HG03135 (cell line): Measurements from ENCODE around the gene S1PR2.
"Not testable (repeated sequence)": the region's sequence is repeated elsewhere in the genome, so short reads cannot be mapped to it uniquely, and the experiment has no call there.

Experiments
- ATAC-seq: cut with Tn5 transposase; IDR thresholded peaks from one replicate; pipeline ENCODE4 v1.9.1; 2021; ENCODE audit warnings: mild to moderate bottlenecking, moderate library complexity; ENCODE audit not compliant: unreplicated experiment

S1PR2 gene

DNA sequence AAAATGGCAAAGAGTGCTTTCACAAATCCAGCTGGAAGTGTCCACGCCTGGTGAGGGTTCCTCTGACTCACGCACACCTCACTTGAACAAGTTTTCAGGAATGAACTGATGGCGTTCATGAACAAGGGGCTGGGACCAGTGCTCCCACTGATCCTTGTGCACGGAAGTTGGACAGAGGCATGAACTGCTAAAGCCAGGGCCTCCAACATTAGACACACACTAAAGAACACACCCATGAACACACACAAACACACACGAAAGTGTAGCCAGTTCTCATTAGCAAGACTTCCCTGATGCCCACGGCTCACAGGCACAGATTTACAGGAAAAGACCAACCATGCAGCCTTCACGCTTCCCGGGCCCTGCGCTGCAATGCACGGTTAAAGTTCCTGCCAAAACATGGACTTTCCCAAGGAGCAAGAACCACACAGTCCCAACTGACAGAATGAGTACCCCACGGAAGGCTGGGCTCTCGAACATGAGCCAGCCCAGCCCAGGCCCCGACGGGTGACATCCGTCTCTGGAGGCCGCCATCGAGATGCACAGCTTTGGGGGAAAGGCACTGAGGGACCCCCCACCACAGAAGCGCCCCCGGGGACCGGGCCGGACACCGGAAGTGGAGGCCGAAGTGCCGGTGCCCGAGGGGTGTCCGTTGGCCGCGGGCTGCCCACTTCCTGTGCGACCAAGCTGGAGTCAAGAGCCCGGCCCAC, 37.2 kb downstream of the S1PR2 start:
- peak; percentile 16 for ATAC-seq

DNA sequence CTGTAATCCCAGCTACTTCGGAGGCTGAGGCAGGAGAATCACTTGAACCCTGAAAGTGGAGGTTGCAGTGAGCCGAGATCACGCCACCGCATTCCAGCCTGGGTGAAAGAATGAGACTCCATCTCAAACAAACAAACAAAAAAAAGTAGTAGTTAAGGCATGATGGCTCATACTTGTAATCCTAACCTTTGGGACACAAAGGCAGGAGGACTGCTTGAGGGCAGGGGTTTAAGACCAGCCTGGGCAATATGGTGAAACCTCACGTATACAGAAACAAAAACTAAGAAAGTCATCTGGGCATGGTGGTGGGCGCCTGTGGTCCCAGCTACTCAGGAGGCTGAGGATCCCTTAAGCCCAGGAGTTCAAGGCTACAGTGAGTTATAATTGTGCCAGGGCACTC, 38.2 kb downstream of the S1PR2 start:
- ATAC-seq: no peak

DNA sequence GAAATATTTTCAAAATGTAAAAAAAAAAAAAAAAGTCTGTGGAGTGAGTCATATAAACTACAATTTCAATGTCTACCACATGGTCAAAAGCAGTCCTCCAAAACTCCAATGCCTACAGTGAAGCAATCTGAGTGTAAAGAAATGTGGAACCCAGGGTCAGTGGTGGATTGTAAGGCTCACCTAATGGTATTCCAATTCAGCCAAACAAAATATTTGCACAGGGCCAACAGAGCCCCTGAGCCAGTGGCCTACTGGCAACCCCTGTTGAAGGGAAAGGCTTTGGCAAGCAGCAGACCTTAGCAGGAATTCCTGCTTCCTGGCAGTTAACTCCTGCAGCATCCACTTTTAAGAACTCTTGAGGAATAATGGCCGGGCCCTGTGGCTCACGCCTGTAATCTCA, 39.8 kb downstream of the S1PR2 start:
- ATAC-seq: no peak

DNA sequence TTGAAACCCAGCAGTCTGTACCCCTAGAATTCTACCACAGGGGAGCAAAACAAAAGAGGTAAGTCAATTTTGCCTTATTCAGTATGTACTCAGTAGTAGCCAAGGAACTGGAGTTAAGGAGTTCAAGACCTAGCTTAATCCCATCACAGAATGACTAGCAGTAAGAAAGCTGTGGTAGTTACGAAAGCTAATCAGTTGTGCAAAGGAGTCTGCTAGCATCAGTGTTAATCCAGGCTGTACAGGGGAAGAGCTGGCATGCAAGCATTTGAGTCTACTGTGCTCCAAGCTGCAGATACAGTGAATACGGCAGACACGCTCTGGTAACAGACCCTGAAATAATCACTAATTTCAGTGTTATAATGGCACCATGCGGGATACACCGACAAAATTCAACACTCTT, 41.1 kb downstream of the S1PR2 start:
- no peak for ATAC-seq

DNA sequence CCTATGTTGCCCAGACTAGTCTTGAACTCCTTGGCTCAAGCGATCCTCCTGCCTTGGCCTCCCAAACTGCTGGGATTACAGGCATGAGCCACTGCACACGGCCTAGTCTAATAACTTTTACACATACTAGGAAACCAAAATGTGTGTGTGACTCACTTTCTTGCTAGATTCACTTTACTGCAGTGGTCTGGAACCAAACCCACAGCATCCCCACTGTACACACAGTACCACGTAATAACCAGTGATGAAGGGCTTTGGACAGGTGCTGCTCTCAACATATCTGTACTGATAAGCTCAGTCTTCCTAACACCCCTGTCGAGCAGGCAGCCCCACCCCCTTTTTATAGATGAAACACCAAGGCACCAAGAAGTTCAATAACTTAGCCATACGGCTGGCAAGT, 41.5 kb downstream of the S1PR2 start:
- no peak for ATAC-seq

DNA sequence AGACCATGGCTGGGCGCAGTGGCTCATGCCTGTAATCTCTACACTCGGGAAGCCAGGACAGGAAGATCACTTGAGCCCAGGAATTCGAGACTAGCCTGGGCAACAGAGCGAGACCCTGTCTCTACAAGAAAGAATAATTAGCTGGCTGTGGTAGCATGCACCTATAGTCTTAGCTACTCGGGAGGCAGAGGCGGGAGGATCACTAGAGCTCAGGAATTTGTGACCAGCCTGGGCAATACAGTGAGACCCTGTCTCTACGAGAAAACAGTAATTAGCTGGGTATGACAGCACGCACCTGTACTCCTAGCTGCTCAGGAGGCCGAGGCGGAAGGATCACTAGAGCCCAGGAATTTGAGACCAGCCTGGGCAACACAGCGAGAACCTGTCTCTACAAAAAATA, 43.8 kb downstream of the S1PR2 start:
- no peak for ATAC-seq

DNA sequence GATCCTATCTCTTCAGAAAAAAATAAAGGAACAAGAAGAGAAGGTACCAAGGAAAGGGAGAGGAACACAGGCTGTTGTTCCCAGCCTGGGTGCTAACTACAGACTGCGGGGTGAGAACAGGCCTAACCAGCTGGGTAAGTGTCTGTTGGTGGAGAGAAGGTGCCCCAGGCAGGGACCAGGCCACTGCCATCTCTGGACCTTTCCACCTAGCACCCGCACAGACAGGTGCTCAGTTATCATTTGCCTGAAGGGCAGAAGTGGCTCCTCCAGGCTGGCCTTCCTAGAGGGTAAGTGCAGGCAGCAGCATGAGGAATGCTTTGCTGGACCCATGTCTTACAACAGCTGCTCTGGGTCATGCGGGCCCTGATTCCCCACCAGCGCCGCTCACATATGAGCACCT, 46.5 kb downstream of the S1PR2 start:
- ATAC-seq: no peak

DNA sequence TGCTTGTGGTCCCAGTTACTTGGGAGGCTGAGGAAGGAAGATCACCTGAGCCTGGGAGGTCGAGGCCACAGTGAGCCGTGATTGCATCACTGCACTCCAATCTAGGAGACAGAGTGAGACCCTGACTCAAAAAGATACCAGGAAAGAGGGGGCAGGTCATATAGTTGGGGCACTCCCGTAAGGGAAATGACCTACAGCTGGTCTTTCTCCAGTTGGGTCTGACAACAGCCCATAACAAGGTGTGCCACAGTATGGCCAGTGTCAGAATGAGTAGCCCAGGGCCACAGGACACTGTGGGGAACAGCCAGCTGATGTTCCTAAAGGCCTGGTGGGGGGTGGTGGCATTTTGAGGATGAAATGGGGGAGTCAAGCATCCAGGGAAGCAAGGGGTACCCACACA, 47.2 kb downstream of the S1PR2 start:
- no peak for ATAC-seq

DNA sequence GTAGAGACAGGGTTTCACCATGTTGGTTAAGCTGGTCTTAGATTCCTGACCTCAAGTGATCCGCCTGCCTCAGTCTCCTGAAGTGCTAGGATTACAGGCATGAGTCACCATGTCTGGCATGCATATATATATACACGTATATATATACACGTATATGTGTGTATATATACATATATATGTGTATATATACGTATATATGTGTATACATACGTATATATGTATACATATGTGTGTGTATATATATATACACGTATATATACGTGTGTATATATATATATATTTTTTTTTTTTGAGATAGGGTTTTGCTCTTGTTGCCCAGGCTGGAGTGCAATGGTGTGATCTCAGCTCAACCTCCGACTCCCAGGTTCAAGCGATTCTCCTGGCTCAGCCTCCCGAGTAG, 48.3 kb downstream of the S1PR2 start:
- ATAC-seq: no peak

DNA sequence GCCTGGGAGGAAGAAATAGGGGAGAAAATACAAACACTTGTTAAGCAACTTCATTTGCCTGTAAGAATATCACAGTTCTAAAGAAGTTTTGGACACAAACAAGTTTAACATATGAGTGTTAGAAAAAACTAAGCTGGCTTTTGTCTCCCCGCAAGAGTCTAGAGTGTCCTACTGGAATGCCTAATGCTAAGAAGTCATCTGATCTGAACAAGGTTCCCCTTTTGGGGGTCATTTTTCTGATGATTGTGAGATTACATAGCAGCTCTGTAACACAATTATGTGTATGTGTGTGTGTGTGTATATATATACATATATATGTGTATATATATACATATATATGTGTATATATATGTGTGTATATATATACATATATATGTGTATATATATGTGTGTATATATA, 49.1 kb downstream of the S1PR2 start:
- ATAC-seq: no peak

DNA sequence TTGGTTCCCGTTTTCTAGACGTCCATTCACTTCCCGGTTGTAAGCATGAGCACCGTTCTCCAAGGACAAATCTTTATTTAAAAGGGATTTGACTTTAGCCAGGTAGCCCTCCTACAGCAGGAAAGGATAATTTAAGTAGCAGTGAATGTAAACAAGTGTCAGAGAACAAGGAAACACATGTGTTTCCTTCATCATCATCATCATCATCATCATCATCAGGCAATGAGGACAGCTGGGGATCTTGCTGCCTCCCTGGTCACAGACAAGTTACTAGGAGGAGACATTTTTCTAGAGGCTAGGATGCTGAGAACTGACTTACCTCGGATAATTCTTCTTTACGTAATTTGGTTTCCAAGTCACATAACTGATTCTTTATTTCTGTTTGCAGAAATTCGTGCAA, 50.7 kb downstream of the S1PR2 start:
- ATAC-seq: no peak

DNA sequence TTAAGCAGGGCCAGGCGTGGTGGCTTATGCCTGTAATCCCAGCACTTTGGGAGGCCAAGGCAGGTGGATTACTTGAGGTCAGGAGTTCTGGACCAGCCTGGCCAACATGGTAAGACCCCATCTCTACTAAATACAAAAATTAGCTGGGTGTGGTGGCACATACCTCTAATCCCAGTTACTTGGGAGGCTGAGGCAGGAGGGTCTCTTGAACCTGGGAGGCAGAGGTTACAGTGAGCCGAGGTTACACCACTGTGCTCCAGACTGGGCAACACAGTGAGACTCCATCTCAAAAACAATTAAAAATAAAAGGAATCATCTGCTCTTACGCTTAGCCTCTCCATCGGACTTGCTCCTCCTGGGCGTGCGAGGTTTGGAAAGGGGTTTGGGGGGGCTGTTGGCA, 51.1 kb downstream of the S1PR2 start:
- ATAC-seq: not testable (repeated sequence)

DNA sequence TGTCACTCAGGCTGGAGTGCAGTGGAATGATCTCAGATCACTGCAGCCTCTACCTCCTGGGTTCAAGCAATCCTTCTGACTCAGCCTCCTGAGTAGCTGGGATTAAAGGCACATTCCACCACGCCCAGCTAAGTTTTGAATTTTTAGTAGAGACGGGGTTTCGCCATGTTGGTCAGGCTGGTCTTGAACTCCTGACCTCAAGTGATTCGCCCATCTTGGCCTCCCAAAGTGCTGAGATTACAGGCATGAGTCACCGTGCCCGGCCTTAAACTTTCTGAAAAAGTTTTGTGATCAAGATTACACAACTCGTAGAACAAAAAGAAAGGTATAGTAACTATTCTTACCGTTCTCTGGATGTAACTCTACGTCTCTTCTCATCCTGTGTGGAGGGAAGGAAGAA, 57.6 kb downstream of the S1PR2 start:
- ATAC-seq: no peak
